ENCODE measurements around the gene DDX47.

- no peak for TF ChIP-seq CTCF (IDR thresholded peaks at IDR 0.05)
- TF ChIP-seq POLR2AphosphoS5 (IDR thresholded peaks at IDR 0.05) = peak in 2 of 3 donors; percentile 9 to 43
Observed at GRCh38 chr12:12877153-12877768, 64.1 kb downstream of the DDX47 start.
